K562 (cell line): Measurements from ENCODE around the gene LATS1. TPM values are rescaled to one million over a fixed set of nuclear protein-coding genes. Genes with fewer than 3 reads are reported as not detected.

Source experiments
- ATF1 ChIP-seq, 2 experiments: fragments of 450-650 bp in 1 of 2; IDR thresholded peaks; 2 replicates each; pipeline ENCODE4 v1.6.1; 2016; ENCODE audit warnings: missing compliant biosample characterization in 1 of 2, missing genetic modification characterization in 1 of 2
- BCOR ChIP-seq: fragments of 450-650 bp; IDR thresholded peaks from 2 replicates; pipeline ENCODE4 v1.6.1; 2016
- CAMTA2 ChIP-seq: fragments of 250-450 bp; sonication (Bioruptor Pico); conservative IDR thresholded peaks from 2 replicates; pipeline ENCODE4 v1.5.1; 2022
- CREB3 ChIP-seq: fragments of 450-650 bp; conservative IDR thresholded peaks from 2 replicates; pipeline ENCODE4 v1.6.1; 2016; ENCODE audit warnings: missing genetic modification characterization, low read depth, mild to moderate bottlenecking, missing compliant biosample characterization, moderate library complexity
- ESRRB ChIP-seq: fragments of 250-450 bp; sonication (Bioruptor Pico); IDR thresholded peaks from 2 replicates; pipeline ENCODE4 v1.5.0; 2020; ENCODE audit warnings: mild to moderate bottlenecking, moderate library complexity, borderline replicate concordance
- MIER1 ChIP-seq: fragments of 450-650 bp; IDR thresholded peaks from 2 replicates; pipeline ENCODE4 v1.6.1; 2016; ENCODE audit warnings: antibody characterized with exemption, mild to moderate bottlenecking, low read depth
- POLR2AphosphoS2 ChIP-seq: IDR thresholded peaks from 2 replicates; pipeline ENCODE4 v1.6.1; 2012; ENCODE audit warnings: low read length, improper control_type of control experiment
- RBM17 ChIP-seq: fragments of 200-400 bp; formaldehyde crosslinking; IDR thresholded peaks from 2 replicates; pipeline ENCODE4 v1.6.1; 2017; ENCODE audit warnings: low read depth, mild to moderate bottlenecking, low read length, borderline replicate concordance
- SAFB2 ChIP-seq: fragments of 200-400 bp; formaldehyde crosslinking; IDR thresholded peaks from 2 replicates; pipeline ENCODE4 v1.6.1; 2018; ENCODE audit warnings: borderline replicate concordance, low read length, low read depth, moderate library complexity; ENCODE audit not compliant: severe bottlenecking
- SRSF9 ChIP-seq: fragments of 200-400 bp; formaldehyde crosslinking; IDR thresholded peaks from 2 replicates; pipeline ENCODE4 v1.6.1; 2017; ENCODE audit warnings: low read depth, low read length, borderline replicate concordance
- TEAD4 ChIP-seq, 2 experiments: sonication (generic) in 1 of 2; formaldehyde crosslinking in 1 of 2; IDR thresholded peaks; 2 replicates each; pipeline versions ENCODE4 v1.6.1 to v1.8.0; 2012 to 2022; ENCODE audit warnings: borderline replicate concordance in 1 of 2, inconsistent platforms in 1 of 2, low read length in 1 of 2, mild to moderate bottlenecking in 1 of 2, missing genetic modification reagents in 1 of 2
- TGIF2 ChIP-seq: sonication (generic); formaldehyde crosslinking; IDR thresholded peaks from 2 replicates; pipeline ENCODE4 v1.8.1; 2022; ENCODE audit warnings: mild to moderate bottlenecking, missing genetic modification reagents, moderate library complexity
- ZNF12 ChIP-seq: sonication (generic); formaldehyde crosslinking; IDR thresholded peaks from 2 replicates; pipeline ENCODE4 v1.4.0; 2020; ENCODE audit warnings: mild to moderate bottlenecking, missing genetic modification reagents
- ZNF23 ChIP-seq: fragments of 250-450 bp; sonication (Bioruptor Pico); IDR thresholded peaks from 2 replicates; pipeline ENCODE4 v1.4.0; 2020; ENCODE audit warnings: mild to moderate bottlenecking
- ZNF785 ChIP-seq: fragments of 250-450 bp; sonication (Bioruptor Pico); IDR thresholded peaks from 2 replicates; pipeline ENCODE4 v1.4.0; 2020; ENCODE audit warnings: mild to moderate bottlenecking
- polyA plus RNA-seq, 8 experiments: library from polyadenylated mRNA; depleted of rRNA in 4 of 8; stranded (reverse) in 5 of 8; unstranded in 3 of 8; fragments of >200 nt; fragmentation: Nextera tagmentation in 2 of 8; fragmentation: Illumina TruSeq in 1 of 8; extraction: Ambion mirVana in 2 of 8; extraction: Trizol in 1 of 8; gene quantifications; 2 replicates each; pipeline versions ENCODE4 v1.2.1 to v1.2.3, GENCODE V29; 2011 to 2014; ENCODE audit warnings: inconsistent platforms in 1 of 8, missing spikeins in 1 of 8
- total RNA-seq, 7 experiments: library from RNA; depleted of rRNA in 6 of 7; stranded (reverse); fragments of >200 nt in 6 of 7; fragmentation: Illumina TruSeq in 2 of 7; extraction: Trizol in 2 of 7; gene quantifications; 2 replicates each; pipeline versions ENCODE4 v1.2.1 to v1.2.3, GENCODE V29; 2011 to 2021; ENCODE audit warnings: low replicate concordance in 1 of 7
- TF ChIP-seq, protein P1 (sequence below), 2 experiments: fragments of 450-650 bp; IDR thresholded peaks; 2 replicates each; pipeline ENCODE4 v1.6.1; 2016; ENCODE audit warnings: mild to moderate bottlenecking in 2 of 2, borderline replicate concordance in 1 of 2, low read depth in 1 of 2, moderate library complexity in 1 of 2
- TF ChIP-seq, protein P2 (sequence below): sonication (generic); formaldehyde crosslinking; IDR thresholded peaks from 2 replicates; pipeline ENCODE4 v1.8.0; 2023; ENCODE audit warnings: mild to moderate bottlenecking, missing genetic modification reagents

The LATS1 gene
- total and polyA plus RNA-seq, 9 of the 15 experiments (the other 6 are each of a cell fraction or from before 2014, with no cell fraction given) = 5.0 to 36.3 (median 18.4) TPM

- TF ChIP-seq, protein P1, sequence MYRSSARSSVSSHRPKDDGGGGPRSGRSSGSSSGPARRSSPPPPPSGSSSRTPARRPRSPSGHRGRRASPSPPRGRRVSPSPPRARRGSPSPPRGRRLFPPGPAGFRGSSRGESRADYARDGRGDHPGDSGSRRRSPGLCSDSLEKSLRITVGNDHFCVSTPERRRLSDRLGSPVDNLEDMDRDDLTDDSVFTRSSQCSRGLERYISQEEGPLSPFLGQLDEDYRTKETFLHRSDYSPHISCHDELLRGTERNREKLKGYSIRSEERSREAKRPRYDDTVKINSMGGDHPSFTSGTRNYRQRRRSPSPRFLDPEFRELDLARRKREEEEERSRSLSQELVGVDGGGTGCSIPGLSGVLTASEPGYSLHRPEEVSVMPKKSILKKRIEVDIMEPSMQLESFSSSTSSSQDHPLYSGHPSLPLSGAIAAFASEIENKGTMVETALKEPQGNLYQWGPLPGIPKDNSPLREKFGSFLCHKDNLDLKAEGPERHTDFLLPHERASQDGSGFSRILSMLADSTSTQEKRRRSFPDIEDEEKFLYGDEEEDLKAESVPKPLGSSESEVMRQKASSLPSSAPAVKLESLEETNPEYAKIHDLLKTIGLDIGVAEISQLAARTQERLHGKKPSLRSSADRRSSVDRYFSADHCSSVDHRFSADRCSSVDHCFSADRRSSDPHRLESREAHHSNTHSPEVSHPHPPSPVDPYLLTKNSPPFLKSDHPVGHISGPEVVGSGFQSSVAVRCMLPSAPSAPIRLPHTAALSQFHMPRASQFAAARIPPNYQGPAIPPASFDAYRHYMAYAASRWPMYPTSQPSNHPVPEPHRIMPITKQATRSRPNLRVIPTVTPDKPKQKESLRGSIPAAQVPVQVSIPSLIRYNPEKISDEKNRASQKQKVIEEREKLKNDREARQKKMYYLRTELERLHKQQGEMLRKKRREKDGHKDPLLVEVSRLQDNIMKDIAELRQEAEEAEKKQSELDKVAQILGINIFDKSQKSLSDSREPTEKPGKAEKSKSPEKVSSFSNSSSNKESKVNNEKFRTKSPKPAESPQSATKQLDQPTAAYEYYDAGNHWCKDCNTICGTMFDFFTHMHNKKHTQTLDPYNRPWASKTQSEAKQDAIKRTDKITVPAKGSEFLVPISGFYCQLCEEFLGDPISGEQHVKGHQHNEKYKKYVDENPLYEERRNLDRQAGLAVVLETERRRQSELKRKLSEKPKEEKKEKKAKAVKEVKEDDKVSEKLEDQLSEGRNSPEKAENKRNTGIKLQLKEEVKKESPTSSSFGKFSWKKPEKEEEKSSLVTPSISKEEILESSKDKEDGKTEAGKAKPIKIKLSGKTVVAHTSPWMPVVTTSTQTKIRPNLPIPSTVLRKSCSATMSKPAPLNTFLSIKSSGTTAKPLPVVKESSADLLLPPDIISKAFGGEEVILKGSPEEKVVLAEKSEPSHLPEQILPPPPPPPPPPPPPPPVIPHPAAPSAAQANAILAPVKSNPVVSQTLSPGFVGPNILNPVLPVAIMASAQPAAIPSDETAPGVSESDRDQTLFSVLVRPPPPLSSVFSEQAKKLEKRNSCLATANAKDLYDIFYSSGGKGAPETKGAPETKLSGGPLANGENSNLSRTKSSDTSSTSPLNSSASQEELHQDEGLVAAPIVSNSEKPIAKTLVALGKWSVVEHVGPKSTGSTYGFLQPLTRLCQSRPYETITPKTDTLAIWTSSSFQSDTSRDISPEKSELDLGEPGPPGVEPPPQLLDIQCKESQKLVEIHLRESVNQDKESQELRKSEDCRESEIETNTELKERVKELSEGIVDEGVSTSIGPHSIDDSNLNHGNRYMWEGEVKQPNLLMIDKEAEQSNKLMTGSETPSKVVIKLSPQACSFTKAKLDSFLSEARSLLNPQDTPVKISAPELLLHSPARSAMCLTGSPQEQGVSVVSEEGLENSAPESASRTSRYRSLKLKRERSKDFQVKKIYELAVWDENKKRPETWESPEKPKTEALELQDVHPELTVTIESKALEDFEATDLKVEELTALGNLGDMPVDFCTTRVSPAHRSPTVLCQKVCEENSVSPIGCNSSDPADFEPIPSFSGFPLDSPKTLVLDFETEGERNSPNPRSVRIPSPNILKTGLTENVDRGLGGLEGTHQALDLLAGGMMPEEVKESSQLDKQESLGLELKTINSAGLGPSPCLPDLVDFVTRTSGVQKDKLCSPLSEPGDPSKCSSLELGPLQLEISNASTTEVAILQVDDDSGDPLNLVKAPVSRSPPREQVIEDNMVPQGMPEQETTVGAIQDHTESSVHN (IDR thresholded peaks at IDR 0.05; ENCODE audit: borderline replicate concordance in 1 of 2, low read depth in 1 of 2) = no peak
- TF ChIP-seq BCOR = peak; percentile 86
- TF ChIP-seq POLR2AphosphoS2 = no peak
- TF ChIP-seq ATF1 (CRISPR knock-in tag; IDR thresholded peaks at IDR 0.05) = no peak
- TF ChIP-seq ATF1 (tag; IDR thresholded peaks at IDR 0.05) = peak; percentile 53
- TF ChIP-seq ZNF12 = no peak
- TF ChIP-seq ZNF785 (CRISPR knock-in tag) = no peak
- TF ChIP-seq, protein P2, sequence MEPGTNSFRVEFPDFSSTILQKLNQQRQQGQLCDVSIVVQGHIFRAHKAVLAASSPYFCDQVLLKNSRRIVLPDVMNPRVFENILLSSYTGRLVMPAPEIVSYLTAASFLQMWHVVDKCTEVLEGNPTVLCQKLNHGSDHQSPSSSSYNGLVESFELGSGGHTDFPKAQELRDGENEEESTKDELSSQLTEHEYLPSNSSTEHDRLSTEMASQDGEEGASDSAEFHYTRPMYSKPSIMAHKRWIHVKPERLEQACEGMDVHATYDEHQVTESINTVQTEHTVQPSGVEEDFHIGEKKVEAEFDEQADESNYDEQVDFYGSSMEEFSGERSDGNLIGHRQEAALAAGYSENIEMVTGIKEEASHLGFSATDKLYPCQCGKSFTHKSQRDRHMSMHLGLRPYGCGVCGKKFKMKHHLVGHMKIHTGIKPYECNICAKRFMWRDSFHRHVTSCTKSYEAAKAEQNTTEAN (CRISPR knock-in tag) = no peak
- TF ChIP-seq TEAD4 (IDR thresholded peaks at IDR 0.05; ENCODE audit: low read length) = peak; percentile 90
- no peak for TF ChIP-seq TEAD4 (CRISPR knock-in tag; IDR thresholded peaks at IDR 0.05; ENCODE audit: borderline replicate concordance)
- 0 out of 2 replicates have a peak, but pooled peaks have one; percentile 12 for TF ChIP-seq CREB3 (tag)
- TF ChIP-seq ZNF23 (CRISPR knock-in tag) = no peak
- TF ChIP-seq ESRRB = no peak; the same call in 1 of the 2 replicates
- no peak for TF ChIP-seq CAMTA2
- TF ChIP-seq SRSF9 = no peak
- TF ChIP-seq TGIF2 (CRISPR knock-in tag) = no peak
- no peak for TF ChIP-seq RBM17
- no peak for TF ChIP-seq SAFB2
- TF ChIP-seq MIER1 = peak; percentile 76; the same call in 1 of the 2 replicates
Measured at GRCh38 chr6:149728499-149729234, 10.8 kb upstream of the LATS1 start (continued).
